Activated effector memory CD4-positive, alpha-beta T cell treated with anti-CD3 and anti-CD28 coated beads, Interleukin-2, amount 50 U/mL, for 16 hours (primary cell): ENCODE results near the gene RELN.
"Not testable (repeated sequence)": the region's sequence is repeated elsewhere in the genome, so short reads cannot be mapped to it uniquely, and the experiment has no call there.

Source experiments
- DNase-seq: peaks from one replicate; pipeline ENCODE4 v3.0.0-alpha.2; 2020

Gene RELN

DNA sequence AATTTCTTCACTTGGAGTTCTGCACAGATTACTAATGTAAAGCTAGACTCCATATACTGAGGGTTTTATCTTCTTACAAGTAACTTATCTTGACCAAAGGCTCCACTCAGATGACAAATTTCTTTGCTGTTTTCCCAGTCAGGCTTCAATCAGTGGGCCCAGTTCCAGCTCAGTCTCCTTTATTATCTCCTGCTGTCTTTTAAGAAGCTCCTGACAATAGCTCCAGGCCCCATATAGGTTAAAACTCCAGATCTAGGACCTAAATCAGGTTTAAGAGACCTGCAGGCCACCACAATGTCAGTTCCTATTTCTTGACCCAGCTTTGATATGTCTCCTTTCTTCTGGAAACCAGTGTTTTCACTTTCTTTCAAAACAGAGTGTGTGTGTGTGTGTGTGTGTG, 165.2 kb downstream of the RELN start:
- DNase-seq = no peak

DNA sequence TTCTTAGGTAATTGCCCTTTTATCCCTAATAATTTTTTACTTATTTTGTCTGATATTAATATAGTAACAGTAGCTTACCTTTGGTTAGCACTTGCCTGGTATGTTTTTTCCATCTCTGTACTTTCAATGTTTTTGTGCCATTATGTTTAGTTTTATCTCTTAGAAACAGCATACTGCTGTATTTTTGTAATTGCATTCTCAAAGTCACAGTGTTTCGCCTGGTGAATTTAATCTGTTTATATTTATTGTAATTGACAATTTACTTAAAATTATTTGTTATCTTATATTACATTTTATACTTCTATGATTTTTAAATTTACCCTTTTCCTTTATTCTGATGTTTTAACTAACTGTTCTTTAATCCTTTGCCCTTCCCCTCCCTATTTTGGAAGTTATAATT, 166.4 kb downstream of the RELN start:
- no peak for DNase-seq

DNA sequence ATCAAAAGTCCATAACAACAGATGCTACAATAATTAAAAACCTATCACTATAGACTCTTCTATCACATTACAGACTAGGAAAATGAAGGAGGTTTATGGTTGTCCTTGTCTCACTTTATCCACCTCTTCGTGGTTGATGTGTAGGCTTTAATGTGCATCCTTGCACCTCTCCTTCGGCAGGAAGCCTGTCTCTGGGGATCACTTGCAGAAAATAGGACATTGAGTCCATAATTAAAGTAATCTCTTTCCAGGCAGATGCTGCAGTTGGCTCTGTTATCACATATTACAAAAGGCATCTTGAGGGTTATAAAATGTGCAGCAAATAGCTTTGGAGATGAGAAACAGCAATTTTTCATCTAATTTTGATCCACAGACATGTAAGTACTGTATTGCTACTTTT, 168.4 kb downstream of the RELN start:
- no peak for DNase-seq

DNA sequence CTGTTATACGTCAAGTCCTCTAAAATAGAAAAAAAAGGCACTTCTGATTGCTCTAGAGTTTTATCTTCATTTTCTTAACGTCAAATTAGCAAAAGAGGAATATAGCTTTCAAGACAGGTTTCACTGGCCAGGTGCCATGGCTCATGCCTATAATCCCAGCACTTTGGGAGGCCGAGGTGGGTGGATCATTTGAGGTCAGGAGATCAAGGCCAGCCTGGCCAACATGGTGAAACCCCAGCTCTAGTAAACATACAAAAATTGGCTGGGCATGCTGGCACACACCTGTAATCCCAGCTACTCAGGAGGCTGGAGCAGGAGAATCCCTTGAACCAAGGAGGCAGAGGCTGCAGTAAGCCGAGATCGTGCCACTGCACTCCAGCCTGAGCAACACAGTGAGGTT, 173.5 kb downstream of the RELN start:
- DNase-seq = not testable (repeated sequence)

DNA sequence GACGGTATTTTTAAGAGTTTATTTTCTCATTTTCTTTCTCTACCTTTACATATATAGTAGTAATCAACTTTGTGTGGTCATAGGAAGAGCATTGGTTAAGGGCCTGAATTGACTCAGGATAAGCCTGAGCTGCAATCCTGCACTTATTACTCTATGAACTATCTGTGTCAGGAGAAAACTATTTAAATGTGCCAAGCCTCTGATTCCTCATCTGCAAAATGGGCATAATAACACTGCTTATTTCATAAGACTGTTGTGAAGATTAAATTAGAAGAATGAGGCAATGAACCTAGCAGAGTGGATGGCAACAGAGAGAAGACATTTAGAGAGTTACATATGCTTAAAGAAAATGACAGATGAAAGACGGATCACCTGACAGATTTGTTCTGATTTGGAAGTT, 175.5 kb downstream of the RELN start:
- no peak for DNase-seq

DNA sequence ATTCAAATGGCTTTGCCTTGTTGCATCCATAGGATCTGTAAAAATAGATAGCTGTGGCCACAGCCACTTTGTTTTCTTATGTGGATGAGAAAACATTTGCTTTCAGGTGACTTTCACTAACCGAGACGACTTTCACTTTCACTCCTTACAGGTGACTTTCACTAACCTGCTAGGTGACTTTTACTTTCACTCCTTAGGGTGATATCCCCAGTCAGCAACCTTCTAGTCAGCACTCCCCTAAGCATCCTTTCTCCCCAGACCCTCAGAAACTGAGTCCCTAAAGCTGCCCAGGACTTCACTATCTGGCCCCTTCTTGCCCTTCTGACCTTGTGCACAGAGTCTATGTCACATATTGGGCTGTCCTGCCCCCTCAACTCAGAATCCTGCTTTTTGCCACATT, 177.5 kb downstream of the RELN start:
- DNase-seq = no peak

DNA sequence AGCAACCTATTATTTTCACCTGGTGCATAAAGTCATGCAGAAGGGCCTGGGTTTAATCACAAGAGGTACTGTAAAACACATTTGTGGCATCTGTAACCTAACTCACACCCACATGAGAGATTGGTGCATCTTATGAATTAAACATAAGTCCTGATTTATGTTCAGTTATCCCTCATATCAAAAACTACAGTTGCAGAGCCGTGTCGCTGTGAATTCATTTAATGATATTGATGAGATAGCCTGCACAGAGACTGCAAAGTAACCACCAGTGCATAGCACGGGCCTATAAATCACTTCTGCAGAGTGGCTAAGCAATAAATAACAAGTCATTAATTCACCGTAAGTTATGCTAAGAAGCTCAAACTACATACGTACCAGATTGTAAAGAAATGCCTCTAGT, 178.2 kb downstream of the RELN start:
- no peak for DNase-seq

DNA sequence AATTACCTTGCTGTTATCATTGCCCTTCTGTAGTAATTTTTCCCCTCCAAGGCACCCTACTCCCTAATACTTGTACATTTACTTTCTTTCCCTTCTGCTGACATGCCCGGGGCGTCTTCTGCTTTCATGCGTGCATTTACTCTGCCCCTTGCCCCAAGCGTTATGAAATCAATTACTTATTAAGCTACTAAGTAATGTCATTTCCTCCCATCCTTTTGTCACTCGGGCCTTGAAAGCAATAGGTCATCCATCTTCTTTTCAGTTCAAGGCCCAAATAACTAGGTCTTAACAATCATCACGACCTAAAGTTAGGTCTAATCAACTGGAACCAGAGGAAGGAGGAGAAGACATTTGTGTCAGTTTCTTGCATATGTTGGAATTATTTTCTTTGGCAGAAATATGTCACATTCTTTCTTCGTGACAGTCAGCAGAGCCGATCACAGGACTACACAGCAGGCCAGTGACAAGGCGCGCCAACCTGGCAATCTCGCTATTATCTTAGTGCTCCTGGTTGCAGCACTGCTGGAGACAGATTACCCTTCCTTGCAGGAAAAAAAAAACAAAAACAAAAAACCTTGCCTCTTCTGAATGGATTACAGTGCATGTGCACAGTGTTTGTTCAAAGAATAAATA, 179.2 kb downstream of the RELN start:
- DNase-seq = no peak

DNA sequence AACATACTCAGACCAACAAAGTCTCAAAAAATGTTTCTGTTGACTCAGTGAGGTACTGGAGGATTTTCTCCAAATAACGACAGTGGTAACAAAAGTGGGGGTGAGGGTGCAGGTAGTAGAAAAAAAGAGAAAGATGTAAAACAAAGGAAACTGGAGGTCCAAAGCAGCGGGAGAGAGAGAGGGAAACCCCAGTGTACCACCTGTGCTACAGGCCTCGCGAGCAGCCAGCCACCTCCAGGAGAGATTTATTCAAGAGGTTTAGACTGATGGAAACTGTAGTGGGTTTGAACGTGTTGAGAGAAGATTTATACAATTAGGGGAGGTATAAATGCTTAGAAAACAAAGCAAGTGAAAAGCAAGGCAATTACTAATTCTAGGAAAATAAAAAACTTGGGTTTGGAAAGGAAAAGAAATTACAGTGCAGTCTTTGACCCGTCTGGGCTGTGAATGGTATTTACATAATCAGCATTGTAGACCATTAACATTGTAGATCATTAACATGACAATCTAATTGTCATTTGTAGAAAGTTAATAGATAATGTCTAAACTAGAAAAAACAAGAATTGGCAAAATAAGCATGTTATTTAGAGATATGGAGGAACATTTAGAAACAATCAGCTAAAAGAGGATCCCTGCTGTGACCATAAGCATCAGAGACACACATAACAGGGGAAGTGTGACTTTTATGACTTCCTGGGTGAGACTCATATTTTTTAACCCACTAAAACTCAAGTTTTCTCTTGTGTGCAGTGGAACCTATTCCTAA, 180.0 kb downstream of the RELN start:
- DNase-seq = no peak

DNA sequence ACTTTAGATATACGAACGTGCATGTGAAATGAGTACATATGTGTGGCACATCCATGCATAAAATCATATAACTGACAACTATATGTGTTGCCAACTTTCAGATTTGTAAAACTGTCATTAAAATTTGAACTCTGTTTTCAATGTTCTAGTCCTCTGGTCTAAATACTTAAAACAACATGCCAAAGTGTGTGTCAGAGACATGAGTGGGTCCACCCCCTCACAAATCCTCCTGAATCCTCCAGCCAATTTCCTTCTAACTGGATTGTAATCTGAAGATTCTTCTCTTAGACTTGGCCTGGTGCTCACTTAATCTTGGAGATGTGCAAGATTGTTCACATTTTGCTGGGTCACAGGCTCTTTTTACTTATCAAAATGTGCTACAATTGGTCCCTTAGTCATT, 184.1 kb downstream of the RELN start:
- DNase-seq = no peak

DNA sequence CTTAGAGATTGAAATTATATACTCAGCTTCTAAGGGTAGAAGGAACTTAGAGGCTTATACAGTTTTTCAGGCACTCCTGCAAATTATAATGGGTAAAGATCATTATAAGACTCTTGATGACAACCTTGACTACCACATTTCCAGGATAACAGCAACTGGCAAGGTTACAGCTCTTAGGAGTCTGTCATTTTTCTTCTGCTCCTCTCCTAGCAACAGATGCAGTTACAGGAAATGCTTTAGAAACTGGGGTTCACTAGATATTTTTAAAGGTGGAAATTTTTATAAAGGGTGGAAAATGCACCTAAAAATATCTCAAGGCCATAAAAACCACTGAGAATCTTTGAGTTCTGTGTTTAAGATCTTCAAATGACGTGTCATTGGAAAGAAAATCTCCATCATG, 185.8 kb downstream of the RELN start:
- no peak for DNase-seq

DNA sequence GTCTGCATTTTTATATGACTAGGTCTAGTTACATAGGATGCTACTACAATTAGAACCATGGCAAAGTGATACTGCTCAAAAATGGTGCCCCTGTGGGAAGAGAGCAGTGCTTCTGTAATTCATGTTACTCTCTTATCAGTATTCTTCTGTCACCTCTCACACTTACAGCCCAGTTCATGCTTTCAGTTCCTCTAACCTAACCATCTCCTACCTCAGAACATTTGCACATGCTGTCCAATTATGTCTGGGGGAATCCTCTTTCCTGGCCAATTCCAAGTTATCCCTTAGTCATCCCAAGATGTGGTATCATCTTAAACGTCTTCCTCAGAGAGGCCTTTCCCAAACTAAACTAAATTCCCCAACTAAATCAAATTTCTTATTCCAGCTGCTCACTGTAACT, 190.2 kb downstream of the RELN start:
- no peak for DNase-seq

DNA sequence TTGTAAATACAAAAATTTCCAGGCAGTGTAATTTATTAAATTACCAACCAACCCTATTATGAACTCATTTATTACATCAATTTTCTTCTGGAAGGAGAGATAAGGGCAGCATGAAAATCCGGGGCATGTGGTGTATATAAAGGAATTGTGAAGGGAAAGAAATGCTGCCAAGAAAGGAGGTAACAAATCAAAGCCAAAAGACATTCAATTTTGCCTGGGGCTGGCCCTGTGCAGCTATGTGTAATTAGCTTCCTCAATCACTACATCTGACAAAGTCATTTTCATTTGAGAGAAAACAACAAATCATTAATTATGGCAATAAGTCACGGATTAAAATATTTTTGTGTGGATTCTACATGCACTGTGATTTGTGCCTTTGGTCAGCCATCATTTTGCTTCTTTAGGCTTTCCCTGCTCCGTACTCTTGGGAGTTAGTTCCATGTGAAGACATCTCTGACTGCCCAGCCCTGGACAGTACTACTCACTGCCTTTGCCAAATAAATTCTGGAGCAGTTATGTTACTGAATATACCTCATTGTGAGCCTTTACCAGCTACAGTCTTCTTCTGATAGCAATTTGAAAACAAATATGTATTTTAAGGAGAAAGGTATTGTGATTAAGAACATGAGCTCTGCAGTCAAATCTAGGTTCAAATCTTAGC, 191.7 kb downstream of the RELN start:
- DNase-seq = no peak

DNA sequence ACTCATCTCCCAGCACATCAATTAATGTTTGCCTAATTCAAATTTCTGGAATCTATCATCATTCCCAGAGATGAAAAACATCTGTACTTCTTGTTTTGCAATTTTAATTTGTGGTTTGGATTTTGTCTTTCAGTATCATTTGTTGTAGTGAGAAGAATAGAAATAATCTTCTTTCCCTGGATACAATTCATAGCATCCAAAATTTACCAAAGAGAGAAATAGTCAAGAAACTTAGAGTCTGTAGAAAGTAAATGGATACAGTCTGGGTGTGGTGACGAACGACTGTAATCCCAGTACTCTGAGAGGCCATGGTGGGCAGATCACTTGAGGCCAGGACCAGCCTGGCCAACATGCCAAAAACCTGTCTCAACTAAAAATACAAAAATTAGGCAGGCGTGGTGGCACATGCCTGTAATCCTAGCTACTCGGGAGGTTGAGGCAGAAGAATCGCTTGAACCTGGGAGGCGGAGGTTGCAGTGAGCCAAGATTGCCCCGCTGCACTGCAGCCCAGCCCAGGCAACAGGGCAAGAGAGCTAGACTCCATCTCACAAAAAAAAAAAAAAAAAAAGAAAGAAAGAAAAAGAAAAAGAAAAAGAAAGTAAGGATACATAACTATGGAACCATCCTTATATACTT, 193.0 kb downstream of the RELN start:
- DNase-seq = no peak

DNA sequence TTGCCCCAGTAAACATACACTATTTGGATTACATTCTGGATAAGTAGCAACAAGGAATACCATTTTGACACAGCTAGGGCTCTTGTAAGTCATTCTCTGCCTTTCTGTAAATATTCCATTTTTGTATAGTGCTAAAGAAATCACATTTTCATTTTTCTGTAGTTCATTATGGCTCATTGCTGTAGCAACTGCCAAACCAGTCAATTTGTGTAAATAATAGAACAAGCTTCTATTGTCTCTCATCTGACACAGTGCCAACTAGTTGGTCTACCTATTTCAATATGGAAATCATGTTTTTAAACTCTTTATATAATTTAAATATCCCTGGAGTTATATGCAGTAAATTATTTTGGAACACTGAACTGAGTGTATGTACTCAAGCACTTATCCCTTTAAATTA, 193.7 kb downstream of the RELN start:
- DNase-seq = no peak

DNA sequence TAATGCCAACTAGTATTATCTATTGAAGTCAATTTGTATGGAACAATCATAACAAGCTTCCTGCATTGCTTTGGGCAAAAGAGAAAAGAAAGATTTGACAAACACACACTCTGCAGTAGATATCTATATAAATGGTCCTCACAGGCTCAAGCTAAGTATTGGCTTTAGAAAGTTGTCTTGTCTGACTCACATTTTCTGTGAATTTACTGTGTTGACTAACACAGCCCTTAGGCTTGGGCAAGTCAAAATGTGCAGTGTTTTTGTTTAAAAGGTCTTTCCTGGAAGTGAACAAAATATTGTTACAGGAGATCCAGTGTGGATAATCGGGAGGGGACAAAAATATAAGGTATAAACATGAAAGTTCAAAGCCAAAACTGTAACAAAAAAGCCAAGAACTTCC, 194.4 kb downstream of the RELN start:
- no peak for DNase-seq

DNA sequence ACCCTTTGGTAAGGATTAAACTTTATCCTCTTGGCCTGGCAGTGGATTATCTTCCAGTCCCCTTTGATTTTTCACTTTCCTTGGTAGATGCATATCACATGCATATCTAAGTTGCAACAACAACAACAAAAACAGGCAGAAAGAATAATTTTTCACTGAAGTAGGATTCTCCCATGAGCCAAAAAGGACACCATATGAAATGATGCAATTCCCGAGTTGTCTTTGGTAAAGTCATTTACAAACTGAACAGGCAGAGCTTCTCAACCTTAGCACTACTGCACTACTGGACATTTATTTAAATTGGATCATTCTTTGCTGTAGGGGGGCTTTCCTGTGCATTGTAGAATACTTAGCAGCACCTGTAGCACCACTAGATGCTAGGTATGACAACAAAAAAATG, 195.0 kb downstream of the RELN start:
- no peak for DNase-seq

DNA sequence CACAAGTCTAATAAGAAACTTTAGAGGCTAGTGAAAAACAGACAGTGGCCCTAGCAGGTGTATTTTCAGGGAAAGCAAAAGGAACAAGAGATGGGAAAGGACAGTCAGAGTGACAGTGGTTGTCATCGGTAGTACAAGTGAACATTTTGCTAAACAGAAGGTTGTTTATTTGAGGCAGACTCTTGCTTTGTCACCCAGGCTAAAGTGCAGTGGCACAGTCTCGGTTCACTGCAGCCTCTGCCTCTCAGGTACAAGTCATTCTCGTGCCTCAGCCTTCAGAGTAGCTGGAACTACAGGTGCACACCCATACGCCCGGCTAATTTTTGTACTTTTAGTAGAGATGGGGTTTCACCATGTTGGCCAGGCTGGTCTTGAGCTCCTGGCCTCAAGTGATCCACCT, 195.8 kb downstream of the RELN start:
- DNase-seq = no peak

DNA sequence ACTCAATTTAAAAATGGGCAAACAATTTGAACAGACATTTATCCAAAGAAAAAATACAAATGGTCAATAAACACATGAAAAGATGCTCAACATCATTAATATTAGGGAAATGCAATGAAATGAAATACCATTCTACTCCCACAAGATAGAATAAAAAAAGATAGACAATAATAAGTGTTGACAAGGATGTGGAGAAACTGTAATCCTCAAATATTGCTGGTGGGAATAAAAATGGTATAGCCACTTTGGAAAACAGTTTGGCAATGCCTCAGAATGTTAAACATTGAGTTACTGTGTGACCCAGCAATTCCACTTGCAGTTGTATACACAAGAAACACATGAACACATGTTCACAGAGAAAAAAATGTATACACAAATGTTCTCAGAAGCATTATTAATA, 197.6 kb downstream of the RELN start:
- no peak for DNase-seq

DNA sequence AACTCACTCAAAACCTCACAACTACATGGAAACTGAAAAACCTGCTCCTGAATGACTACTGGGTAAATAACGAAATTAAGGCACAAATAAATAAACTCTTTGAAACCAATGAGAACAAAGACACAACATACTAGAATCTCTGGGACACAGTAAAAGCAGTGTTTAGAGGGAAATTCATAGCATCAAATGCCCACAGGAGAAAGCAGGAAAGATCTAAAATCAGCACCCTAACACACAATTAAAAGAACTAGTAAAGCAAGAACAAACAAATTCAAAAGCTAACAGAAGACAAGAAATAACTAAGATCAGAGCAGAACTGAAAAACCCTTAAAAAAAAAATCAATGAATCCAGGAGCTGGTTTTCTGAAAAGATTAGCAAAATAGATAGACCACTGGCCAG, 202.4 kb downstream of the RELN start:
- DNase-seq = not testable (repeated sequence)

DNA sequence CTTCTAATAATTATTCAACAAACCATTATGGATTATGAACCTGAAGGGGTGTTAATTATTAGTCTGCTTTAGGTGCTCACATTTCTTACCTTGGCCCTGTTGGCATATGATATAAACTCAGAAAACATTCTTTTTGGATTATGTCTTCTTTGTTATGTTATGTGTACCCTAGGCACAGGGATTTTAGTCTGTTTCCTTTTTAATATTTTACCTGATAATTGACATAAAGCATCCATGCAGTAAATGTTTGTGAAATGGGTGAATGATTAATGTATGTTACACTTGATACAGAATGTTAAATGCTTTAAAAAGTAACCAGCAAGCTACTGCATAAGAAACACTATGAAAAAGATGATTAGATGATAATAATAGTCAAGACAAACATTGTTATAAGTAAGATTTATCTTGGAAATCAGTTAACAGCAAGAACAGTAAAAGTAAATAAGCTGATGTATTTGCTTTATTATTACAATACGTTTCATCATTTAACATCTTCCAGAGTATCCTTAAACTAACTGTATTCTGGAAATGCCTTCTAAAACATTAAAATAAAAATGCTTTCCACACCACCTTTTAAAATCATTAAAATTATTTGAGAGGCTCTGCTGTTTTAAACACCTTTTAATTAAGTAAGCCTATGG, 204.7 kb downstream of the RELN start:
- DNase-seq = no peak

DNA sequence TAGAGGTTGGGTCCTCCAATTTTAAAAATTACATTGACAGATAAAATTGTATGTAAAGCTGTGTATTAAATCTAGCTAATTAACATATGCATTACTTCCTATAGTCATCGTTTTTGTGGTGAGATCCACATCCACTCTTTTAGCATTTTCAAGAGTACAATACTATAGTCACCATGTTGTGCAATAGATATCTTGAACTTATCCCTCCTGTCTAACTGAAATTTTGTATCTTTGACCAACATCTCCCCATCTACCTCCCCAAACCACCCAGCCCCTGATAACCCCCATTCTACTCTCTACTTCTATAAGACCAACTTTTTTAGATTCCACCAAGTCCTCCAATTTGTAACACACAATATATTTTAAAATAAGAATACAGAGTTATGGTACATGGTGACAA, 208.0 kb downstream of the RELN start:
- DNase-seq = no peak

DNA sequence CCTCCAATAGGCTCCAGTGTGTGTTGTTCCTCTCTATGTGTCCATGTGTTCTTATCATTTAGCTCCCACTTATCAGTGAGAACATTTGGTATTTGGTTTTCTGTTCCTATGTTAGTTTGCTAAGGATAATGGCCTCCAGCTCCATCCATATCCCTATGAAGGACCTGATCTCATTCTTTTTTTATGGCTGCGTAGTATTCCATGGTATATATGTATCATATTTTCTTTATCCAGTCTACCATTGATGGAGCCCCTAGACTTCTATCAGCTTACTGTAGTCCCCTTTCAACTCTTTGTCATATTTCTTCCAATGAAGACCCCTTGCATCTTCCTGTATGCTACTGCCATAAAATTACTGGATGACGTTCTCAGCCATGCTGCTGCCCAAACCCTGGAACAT, 208.9 kb downstream of the RELN start:
- DNase-seq = not testable (repeated sequence)
